GM21526 (cell line): ENCODE results near the gene D2HGDH.
"Not testable (repeated sequence)": the region's sequence is repeated elsewhere in the genome, so short reads cannot be mapped to it uniquely, and the experiment has no call there.

Experiments used
- ATAC-seq: cut with Tn5 transposase; IDR thresholded peaks from one replicate; pipeline ENCODE4 v1.9.1; 2021; ENCODE audit warnings: moderate library complexity; ENCODE audit not compliant: unreplicated experiment, low FRiP score

Gene D2HGDH

DNA sequence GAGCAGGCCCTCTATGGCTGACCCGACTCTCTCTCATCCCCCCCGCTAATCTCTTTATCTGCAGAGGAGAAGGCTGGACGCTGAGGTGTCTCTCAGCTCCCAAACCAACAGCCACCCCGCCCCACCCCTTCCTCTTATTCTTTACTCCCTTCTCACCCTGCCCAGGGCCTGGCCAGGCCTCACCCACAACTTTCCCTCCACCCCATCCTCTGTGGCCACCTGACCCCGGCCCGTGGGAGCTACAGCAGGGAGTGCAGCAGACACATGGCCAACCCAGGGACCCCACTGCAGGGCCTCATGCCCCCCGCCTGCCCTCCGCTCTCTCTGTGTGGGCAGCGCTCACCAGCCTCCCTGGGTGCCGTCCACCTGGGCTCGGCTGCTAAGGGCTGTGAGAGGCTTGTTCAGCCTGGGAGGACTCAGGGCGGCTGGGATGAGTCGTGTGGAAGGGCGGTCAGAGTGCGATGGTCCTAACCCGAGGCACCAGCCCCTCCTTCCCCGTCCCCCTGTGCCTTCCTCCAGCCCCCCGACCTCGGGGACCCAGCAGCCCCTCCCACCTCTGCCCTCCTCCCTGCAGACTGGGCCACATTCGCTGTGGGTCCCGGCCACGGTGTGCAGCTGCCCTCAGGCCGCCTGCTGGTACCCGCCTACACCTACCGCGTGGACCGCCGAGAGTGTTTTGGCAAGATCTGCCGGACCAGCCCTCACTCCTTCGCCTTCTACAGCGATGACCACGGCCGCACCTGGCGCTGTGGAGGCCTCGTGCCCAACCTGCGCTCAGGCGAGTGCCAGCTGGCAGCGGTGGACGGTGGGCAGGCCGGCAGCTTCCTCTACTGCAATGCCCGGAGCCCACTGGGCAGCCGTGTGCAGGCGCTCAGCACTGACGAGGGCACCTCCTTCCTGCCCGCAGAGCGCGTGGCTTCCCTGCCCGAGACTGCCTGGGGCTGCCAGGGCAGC is 81.3 kb downstream of the D2HGDH start:
- ATAC-seq: no peak

DNA sequence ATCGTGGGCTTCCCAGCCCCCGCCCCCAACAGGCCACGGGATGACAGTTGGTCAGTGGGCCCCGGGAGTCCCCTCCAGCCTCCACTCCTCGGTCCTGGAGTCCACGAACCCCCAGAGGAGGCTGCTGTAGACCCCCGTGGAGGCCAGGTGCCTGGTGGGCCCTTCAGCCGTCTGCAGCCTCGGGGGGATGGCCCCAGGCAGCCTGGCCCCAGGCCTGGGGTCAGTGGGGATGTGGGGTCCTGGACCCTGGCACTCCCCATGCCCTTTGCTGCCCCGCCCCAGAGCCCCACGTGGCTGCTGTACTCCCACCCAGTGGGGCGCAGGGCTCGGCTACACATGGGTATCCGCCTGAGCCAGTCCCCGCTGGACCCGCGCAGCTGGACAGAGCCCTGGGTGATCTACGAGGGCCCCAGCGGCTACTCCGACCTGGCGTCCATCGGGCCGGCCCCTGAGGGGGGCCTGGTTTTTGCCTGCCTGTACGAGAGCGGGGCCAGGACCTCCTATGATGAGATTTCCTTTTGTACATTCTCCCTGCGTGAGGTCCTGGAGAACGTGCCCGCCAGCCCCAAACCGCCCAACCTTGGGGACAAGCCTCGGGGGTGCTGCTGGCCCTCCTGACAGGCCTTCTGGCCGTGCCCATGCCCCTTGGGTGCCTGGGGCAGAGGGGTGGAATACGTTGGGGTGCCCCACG is 82.1 kb downstream of the D2HGDH start:
- no peak for ATAC-seq

DNA sequence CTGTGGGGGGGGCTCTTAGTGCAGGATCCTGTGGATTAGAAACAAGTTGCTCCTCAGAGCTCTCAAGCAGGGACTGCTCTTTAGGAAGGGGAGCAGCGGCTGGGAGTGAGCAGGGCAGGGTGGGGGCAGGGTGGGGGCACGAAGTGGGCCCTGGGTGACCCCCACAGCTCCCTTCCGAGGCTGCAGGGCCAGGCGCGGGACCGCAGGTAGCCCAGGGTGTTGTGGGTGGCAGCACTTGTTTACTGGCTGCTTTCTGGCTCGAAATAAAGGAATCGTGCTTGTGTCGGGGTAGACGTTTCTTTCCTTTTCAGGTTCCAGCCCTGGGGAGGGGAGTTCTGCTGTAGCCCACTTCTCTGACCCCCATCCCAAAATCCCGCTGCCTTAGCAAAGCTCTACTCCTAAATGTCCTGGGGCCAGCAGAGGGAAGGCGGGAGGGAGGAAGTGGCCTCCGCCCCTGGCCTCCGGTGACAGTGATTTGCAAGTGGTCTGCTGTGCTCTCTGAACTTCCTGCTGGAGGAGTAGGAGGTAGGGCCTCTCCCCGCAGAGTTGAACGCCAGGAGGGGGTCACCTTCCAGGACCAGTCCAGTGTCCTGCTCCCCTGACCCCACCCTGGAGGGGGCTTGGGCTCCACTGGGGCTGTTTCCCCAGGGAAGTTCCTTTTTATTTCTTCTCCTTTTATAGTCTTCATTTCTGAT is 82.8 kb downstream of the D2HGDH start:
- no peak for ATAC-seq

DNA sequence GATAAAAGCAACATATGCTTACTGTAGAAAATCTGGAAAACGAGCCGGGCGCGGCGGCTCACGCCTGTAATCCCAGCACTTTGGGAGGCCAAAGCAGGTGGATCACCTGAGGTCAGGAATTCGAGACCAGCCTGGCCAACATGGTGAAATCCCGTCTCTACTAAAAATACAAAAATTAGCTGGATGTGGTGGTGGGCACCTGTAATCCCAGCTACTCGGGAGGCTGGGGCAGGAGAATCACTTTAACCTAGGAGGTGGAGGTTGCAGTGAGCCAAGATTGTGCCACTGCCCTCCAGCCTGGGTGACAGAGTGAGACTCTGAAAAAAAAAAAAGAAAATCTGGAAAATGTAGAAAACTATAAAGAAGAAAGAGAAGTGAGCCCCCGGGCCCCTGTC is 83.4 kb downstream of the D2HGDH start:
- not testable (repeated sequence) for ATAC-seq
